Sigmoid colon (tissue), 7 donors: ENCODE data around the gene IL17RB. TPM values are rescaled to one million over a fixed set of nuclear protein-coding genes. Genes with fewer than 3 reads are reported as not detected.

Experiments used
- DNase-seq: peaks from one replicate; pipeline ENCODE4 v3.0.0-alpha.2; 2019
- H3K27ac ChIP-seq, 4 donors: fragments of 200-600 bp; sonication (generic); one replicate each; pipeline ENCODE4 v1.5.1; 2016 to 2019; ENCODE audit warnings: mild to moderate bottlenecking in 1 of 4
- H3K27me3 ChIP-seq, 3 donors: fragments of 200-600 bp; sonication (generic); one replicate each; pipeline ENCODE4 v1.5.1; 2019; ENCODE audit warnings: mild to moderate bottlenecking in 1 of 3
- H3K36me3 ChIP-seq, 4 donors: fragments of 200-600 bp; sonication (generic); one replicate each; pipeline ENCODE4 v1.5.1; 2016 to 2019
- H3K4me1 ChIP-seq, 4 donors: fragments of 200-600 bp; sonication (generic); one replicate each; pipeline ENCODE4 v1.5.1; 2017 to 2019
- H3K4me3 ChIP-seq, 4 donors: fragments of 200-600 bp; sonication (generic); one replicate each; pipeline ENCODE4 v1.5.1; 2017 to 2019; ENCODE audit warnings: mild to moderate bottlenecking in 2 of 4, moderate library complexity in 1 of 4
- H3K9me3 ChIP-seq, 4 donors: fragments of 200-600 bp in 3 of 4; sonication (generic) in 3 of 4; one replicate each; pipeline versions ENCODE4 v1.5.1 to v1.6.1; 2013 to 2019
- EP300 ChIP-seq, 4 donors: sonication (generic); formaldehyde crosslinking; IDR thresholded peaks; one replicate each; pipeline ENCODE4 v1.6.1; 2017; ENCODE audit warnings: antibody characterized with exemption in 4 of 4
- POLR2A ChIP-seq, 2 donors: fragments of 450-650 bp; IDR thresholded peaks; one replicate each; pipeline ENCODE4 v1.6.1; 2016; ENCODE audit warnings: antibody characterized with exemption in 2 of 2, mild to moderate bottlenecking in 2 of 2, moderate library complexity in 2 of 2
- POLR2AphosphoS5 ChIP-seq, 4 donors: sonication (generic); formaldehyde crosslinking; IDR thresholded peaks; one replicate each; pipeline ENCODE4 v1.6.1; 2017; ENCODE audit warnings: antibody characterized with exemption in 4 of 4
- WGBS, 2 donors: extraction: QIAGEN DNeasy Blood & Tissue Kit; methylation state at CpG; one replicate each; pipeline ENCODE4 v1.1.7; 2013; 5-methylcytosine and 5-hydroxymethylcytosine counted together
- intact Hi-C: fragments of 100-400 bp; cut with DNase I; formaldehyde crosslinking; loops from one replicate; pipeline ENCODE4 v1.15.1; 2023
- polyA plus RNA-seq, 3 donors: library from polyadenylated mRNA; stranded (reverse); fragments of 200-250 nt; gene quantifications; one replicate each; pipeline ENCODE4 v1.2.3, GENCODE V29; 2013
- total RNA-seq, 4 donors: library from RNA; depleted of rRNA; stranded (reverse); fragments of >200 nt; gene quantifications; one replicate each; pipeline ENCODE4 v1.1.0, GENCODE V29; 2016
- TF ChIP-seq, protein P1 (sequence below), 4 experiments: fragments of 450-650 bp in 3 of 4; fragments of 200-600 bp in 1 of 4; IDR thresholded peaks; one replicate each; pipeline ENCODE4 v1.5.1; 2016 to 2019; ENCODE audit warnings: antibody characterized with exemption in 4 of 4, mild to moderate bottlenecking in 3 of 4, moderate library complexity in 2 of 4
- donor health status: healthy with polysubstance abuse.
- donor health status: Bipolar disorder and iron deficiency.
- donor health status: healthy.

Gene IL17RB
- total and polyA plus RNA-seq, 7 donors, result 1.1 to 9.0 (median 2.2) TPM

DNA sequence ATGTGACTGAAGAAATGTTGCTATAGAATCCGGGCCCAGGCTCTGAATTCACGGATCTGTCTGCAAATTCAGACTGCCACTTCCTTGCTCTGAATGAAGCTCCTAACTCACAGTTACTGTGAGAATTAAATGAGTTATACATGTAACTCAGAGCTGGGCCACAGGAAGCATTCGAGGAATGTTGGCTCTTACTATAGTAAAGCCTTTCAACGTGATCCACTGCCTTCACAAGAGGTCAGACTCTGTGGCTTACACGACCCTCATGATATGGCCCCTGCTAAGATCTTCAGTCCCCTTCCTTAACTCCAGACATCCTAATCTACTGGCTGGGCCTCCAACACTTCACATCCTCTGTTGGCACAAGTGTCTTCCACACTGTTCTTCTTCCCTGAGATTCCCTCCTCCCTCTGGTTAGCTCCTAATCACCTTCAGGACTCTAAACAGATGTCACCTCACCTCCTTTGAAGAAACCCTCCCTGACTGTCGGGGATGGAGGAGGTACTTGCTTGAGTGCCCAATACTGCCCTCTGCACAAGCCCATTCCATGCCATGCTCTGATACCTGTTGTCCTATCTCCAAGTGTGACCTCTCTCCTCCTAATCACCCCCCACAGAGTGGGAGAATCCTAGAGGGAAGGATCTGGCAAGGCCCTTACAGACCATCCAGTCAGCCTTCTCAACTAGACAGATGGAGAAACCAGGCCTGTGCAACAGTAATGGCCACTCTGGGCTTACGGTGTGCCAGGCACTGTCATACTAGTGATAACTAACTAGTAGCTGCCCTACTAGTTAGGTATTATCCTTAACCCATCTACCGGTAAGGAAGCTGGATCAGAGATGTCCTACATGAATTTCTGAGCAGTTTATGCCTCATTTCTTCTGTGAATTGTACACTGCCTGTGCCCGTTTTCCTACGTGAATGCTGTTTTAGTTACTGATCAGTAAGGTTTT, 34.3 kb downstream of the IL17RB start:
- peaks cover 15 to 70% (median 36%) of the 10 kb centered on the region in 4 donors for H3K36me3 ChIP-seq
- H3K4me1 ChIP-seq, result peaks cover 0 to 16% (median 12%) of the 10 kb centered on the region in 4 donors
- intact Hi-C loops, result loop anchor here (5.0 to 10.0 kb wide), 2 partner anchors 386 to 1938 kb away; partner anchors contain the start of genes CACNA1D, PARP3 and RRP9

DNA sequence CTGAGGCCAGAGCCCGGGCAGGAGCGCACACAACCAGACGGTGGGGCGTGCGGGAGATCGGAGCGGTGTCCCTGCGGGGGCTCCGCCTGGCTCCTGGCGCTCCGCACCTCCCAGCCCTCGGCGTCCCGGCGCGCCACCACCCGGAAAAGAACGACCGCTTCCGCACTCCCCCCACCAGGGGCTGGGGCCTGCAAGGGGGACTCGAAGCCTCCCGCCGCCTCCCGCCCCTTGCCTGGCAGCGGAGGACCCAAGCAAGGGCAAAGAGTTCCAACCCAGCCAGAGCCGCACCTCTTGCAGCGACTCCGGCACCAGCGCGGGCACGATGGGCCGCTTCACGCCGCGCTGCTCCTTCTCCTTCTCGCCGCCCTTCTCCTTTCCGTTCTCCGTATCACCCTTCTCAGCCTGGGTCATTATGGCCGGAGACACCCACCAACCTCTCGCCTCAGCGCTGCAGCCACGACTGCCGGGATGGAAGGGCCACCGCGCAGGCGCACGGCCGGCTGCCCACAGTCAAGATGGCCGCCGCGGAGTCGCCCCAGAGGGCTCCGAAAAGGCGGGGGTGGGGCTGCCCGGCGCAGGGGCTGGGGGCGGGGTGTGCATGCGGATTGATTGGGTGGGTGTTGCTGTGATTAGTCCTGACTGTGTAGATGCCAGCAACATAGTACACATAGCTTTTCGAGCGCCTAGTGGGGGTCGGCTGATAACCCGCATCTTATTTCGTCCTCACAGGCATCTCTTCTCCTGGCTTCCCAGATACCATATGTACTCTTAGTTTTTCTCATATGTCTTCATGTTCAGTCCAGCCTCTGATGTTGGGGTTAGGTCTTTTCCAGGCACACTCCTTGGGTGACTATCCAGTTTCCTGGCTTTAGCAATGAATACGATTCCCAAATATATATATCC, 35.6 kb downstream of the IL17RB start, which contains the start of gene ACTR8:
TSS of gene ACTR8 (minus strand) at position 462 of the 903 bp plus-strand sequence. CDS start at position 411, 51 bp downstream.
- 2% methylated on average over 65 of the region's 65 CpGs for WGBS, 2 donors
- intact Hi-C loops, result loop anchor here (5.0 to 10.0 kb wide), 2 partner anchors 387 to 1940 kb away; partner anchors contain the start of genes CACNA1D, PARP3 and RRP9
- Histone ChIP-seq H3K27ac (peak within 1 kb of the TSS; percentile 83 to 90 (median 86)), H3K4me1 (peaks cover 0 to 16% (median 12%) of the 10 kb centered on the region in 4 donors), H3K27me3 (no peaks in the 10 kb centered on the region), H3K36me3 (peaks cover 9 to 70% (median 27%) of the 10 kb centered on the region in 4 donors), H3K9me3 (no peaks in the 10 kb centered on the region), H3K4me3 (peak within 1 kb of the TSS; percentile 70 to 87 (median 77))
- peak; percentile 92 for DNase-seq
- TF ChIP-seq, protein P1, sequence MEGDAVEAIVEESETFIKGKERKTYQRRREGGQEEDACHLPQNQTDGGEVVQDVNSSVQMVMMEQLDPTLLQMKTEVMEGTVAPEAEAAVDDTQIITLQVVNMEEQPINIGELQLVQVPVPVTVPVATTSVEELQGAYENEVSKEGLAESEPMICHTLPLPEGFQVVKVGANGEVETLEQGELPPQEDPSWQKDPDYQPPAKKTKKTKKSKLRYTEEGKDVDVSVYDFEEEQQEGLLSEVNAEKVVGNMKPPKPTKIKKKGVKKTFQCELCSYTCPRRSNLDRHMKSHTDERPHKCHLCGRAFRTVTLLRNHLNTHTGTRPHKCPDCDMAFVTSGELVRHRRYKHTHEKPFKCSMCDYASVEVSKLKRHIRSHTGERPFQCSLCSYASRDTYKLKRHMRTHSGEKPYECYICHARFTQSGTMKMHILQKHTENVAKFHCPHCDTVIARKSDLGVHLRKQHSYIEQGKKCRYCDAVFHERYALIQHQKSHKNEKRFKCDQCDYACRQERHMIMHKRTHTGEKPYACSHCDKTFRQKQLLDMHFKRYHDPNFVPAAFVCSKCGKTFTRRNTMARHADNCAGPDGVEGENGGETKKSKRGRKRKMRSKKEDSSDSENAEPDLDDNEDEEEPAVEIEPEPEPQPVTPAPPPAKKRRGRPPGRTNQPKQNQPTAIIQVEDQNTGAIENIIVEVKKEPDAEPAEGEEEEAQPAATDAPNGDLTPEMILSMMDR (IDR thresholded peaks at IDR 0.05), result peak in 1 of 4 experiments; percentile 10
- peak in 1 of 2 donors; percentile 46 for TF ChIP-seq POLR2A (IDR thresholded peaks at IDR 0.05)
- no peak for TF ChIP-seq EP300 (IDR thresholded peaks at IDR 0.05)
- TF ChIP-seq POLR2AphosphoS5 (IDR thresholded peaks at IDR 0.05), result peak; percentile 68 to 86 (median 82)

More for the DNA sequence above, 34.3 kb downstream of the IL17RB start:
- no peaks in the 10 kb centered on the region for H3K9me3 ChIP-seq
- no peak for DNase-seq
- H3K4me3 ChIP-seq, result peak overlapping the region; percentile 70 to 87 (median 77)
- TF ChIP-seq, protein P1 (IDR thresholded peaks at IDR 0.05), result no peak
- TF ChIP-seq POLR2AphosphoS5 (IDR thresholded peaks at IDR 0.05) (no peak), POLR2A (IDR thresholded peaks at IDR 0.05) (no peak), EP300 (IDR thresholded peaks at IDR 0.05) (no peak)
- WGBS, 2 donors, result 59 to 74% methylated on average over 10 of the region's 10 CpGs
- H3K27me3 ChIP-seq, result no peaks in the 10 kb centered on the region
- peak overlapping the region in 2 of 4 donors; percentile 84 to 89 for H3K27ac ChIP-seq

DNA sequence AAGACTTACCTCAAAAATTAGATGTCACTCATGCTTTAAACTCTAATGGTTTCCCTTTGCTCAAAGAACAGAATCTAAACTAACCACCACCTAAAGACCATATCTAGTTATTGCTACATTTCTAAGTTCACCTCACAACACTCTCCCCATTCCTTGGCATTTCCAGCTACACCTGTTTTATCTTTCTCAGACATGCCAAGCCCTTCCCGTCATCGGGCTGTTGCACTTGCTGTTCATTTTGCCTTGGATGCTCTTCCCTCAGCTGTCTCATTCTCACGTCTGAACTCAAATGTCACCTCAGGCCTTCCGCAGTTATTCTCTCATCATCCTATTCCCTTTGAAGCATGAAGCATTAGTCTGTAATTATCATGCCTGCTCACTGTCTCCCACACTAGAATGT, 36.6 kb downstream of the IL17RB start:
- H3K36me3 ChIP-seq, result peaks cover 6 to 70% (median 16%) of the 10 kb centered on the region in 4 donors
- H3K27ac ChIP-seq, result no peak overlapping the region
- H3K9me3 ChIP-seq, result no peaks in the 10 kb centered on the region
- H3K4me1 ChIP-seq, result peaks cover 0 to 16% (median 12%) of the 10 kb centered on the region in 4 donors
- TF ChIP-seq, protein P1 (IDR thresholded peaks at IDR 0.05), result no peak
- TF ChIP-seq POLR2AphosphoS5 (IDR thresholded peaks at IDR 0.05) (no peak), POLR2A (IDR thresholded peaks at IDR 0.05) (no peak), EP300 (IDR thresholded peaks at IDR 0.05) (no peak)
- no peaks in the 10 kb centered on the region for H3K27me3 ChIP-seq
- WGBS, 2 donors, result 80 to 90% methylated on average over 4 of the region's 4 CpGs
- no peak overlapping the region for H3K4me3 ChIP-seq
- intact Hi-C loops, result loop anchor here (5.0 to 10.0 kb wide), 2 partner anchors 388 to 1941 kb away; partner anchors contain the start of genes CACNA1D, PARP3 and RRP9
- DNase-seq, result no peak

DNA sequence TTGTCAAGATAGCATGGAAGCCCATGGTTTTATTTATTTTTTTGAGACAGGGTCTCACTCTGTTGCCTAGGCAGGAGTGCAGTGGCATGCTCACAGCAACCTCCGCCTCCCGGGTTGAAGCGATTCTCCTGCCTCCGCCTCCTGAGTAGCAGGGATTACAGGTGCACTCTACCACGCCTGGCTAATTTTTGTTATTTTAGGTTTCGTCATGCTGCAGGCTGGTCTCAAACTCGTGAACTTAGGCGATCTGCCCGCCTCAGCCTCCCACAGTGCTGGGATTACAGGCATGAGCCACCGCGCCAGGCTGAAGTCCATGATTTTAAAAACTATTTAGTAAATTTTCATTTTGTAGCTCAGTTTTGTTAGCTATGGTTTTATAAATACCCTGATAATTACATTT, 38.3 kb downstream of the IL17RB start:
- Histone ChIP-seq H3K4me1 (peaks cover 0 to 19% (median 15%) of the 10 kb centered on the region in 4 donors), H3K9me3 (no peaks in the 10 kb centered on the region), H3K36me3 (peaks cover 4 to 57% (median 11%) of the 10 kb centered on the region in 4 donors), H3K27me3 (no peaks in the 10 kb centered on the region), H3K27ac (no peak overlapping the region), H3K4me3 (no peak overlapping the region)
- intact Hi-C loops, result loop anchor here (5.0 to 10.0 kb wide), 2 partner anchors 390 to 1942 kb away; partner anchors contain the start of genes CACNA1D, PARP3 and RRP9
- DNase-seq, result no peak
- TF ChIP-seq, protein P1 (IDR thresholded peaks at IDR 0.05), result no peak
- TF ChIP-seq POLR2A (IDR thresholded peaks at IDR 0.05), result no peak
- no peak for TF ChIP-seq POLR2AphosphoS5 (IDR thresholded peaks at IDR 0.05)
- no peak for TF ChIP-seq EP300 (IDR thresholded peaks at IDR 0.05)
- 96 to 97% methylated on average over 11 of the region's 11 CpGs for WGBS, 2 donors
